Keratinocyte (primary cell): ENCODE results near the gene EWSR1. TPM values are rescaled to one million over a fixed set of nuclear protein-coding genes. Genes with fewer than 3 reads are reported as not detected.

ENCODE experiments used
- DNase-seq: peaks from one replicate; pipeline ENCODE4 v3.0.0-alpha.2; 2011; ENCODE audit warnings: low read depth, missing footprints, low spot score
- FAIRE-seq: peaks from 2 replicates; lab custom pipeline; 2011; peaks lifted over from hg19 to GRCh38; lab: Jason Lieb, UNC
- H2AFZ ChIP-seq: 2 replicates; pipeline ENCODE4 v1.6.0; 2012; ENCODE audit warnings: low read length, control low read depth, inconsistent platforms; ENCODE audit not compliant: control insufficient read depth
- H3K27ac ChIP-seq: 2 replicates; pipeline ENCODE4 v1.5.1; 2011; ENCODE audit warnings: low read length; ENCODE audit not compliant: control insufficient read depth, insufficient read depth
- H3K27me3 ChIP-seq: 3 replicates; pipeline ENCODE4 v1.6.0; 2011; ENCODE audit warnings: low read length; ENCODE audit not compliant: control insufficient read depth, insufficient read depth; ENCODE audit errors: extremely low read depth
- H3K36me3 ChIP-seq, 2 experiments: 2 replicates in 1 of 2; 3 replicates in 1 of 2; pipeline ENCODE4 v1.5.1; 2011; ENCODE audit warnings: low read length in 2 of 2, mild to moderate bottlenecking in 1 of 2; ENCODE audit not compliant: control insufficient read depth in 2 of 2, insufficient read depth in 2 of 2; ENCODE audit errors: extremely low read depth in 1 of 2
- H3K4me1 ChIP-seq: 3 replicates; pipeline ENCODE4 v1.5.1; 2011; ENCODE audit warnings: low read length; ENCODE audit not compliant: control insufficient read depth, insufficient read depth; ENCODE audit errors: extremely low read depth
- H3K4me2 ChIP-seq: 3 replicates; pipeline ENCODE4 v1.6.0; 2011; ENCODE audit warnings: low read depth, low read length; ENCODE audit not compliant: control insufficient read depth, insufficient read depth; ENCODE audit errors: extremely low read depth
- H3K4me3 ChIP-seq, 3 experiments: fragments of 200-600 bp in 1 of 3; sonication (generic) in 1 of 3; 2 replicates in 2 of 3; 3 replicates in 1 of 3; pipeline ENCODE4 v1.5.1; 2011 to 2016; ENCODE audit warnings: low read length in 3 of 3, mild to moderate bottlenecking in 3 of 3, control low read depth in 2 of 3, inconsistent platforms in 1 of 3, low read depth in 1 of 3, mixed read lengths in 1 of 3, mixed run types in 1 of 3, moderate library complexity in 1 of 3; ENCODE audit not compliant: control insufficient read depth in 2 of 3, insufficient read depth in 2 of 3; ENCODE audit errors: extremely low read depth in 1 of 3
- H3K79me2 ChIP-seq: 2 replicates; pipeline ENCODE4 v1.6.0; 2012; ENCODE audit warnings: low read length; ENCODE audit not compliant: control insufficient read depth, insufficient read depth
- H3K9ac ChIP-seq: 3 replicates; pipeline ENCODE4 v1.6.0; 2011; ENCODE audit warnings: low read length; ENCODE audit not compliant: control insufficient read depth, insufficient read depth; ENCODE audit errors: extremely low read depth
- H3K9me1 ChIP-seq: 3 replicates; pipeline ENCODE4 v1.6.0; 2011; ENCODE audit warnings: low read length; ENCODE audit not compliant: control insufficient read depth, insufficient read depth; ENCODE audit errors: extremely low read depth
- H3K9me3 ChIP-seq: 2 replicates; pipeline ENCODE4 v1.5.1; 2012; ENCODE audit warnings: low read depth, low read length; ENCODE audit not compliant: control insufficient read depth
- H4K20me1 ChIP-seq: 3 replicates; pipeline ENCODE4 v1.6.0; 2011; ENCODE audit warnings: low read length; ENCODE audit not compliant: control insufficient read depth, insufficient read depth; ENCODE audit errors: extremely low read depth
- EZH2 ChIP-seq: IDR thresholded peaks from one replicate; pipeline ENCODE4 v1.6.1; 2012; ENCODE audit warnings: inconsistent platforms, mild to moderate bottlenecking, low read length, moderate library complexity
- dilution Hi-C: fragments of 300-500 bp; cut with MboI; formaldehyde crosslinking; loops from one replicate; pipeline ENCODE4 v1.7.0; 2020; ENCODE audit warnings: low sequenced_read_pairs; ENCODE audit not compliant: extremely low pct_ligation_motif_present
- polyA plus RNA-seq, 5 experiments: library from polyadenylated mRNA; depleted of rRNA in 3 of 5; stranded (reverse) in 3 of 5; stranded (forward) in 1 of 5; unstranded in 1 of 5; fragments of >200 nt; gene quantifications; 1 replicate in 1 of 5; 2 replicates in 3 of 5; 3 replicates in 1 of 5; pipeline versions ENCODE4 v1.2.1 to v1.2.3, GENCODE V29; 2011 to 2012; ENCODE audit warnings: missing spikeins in 2 of 5, low read depth in 1 of 5, low replicate concordance in 1 of 5
- TF ChIP-seq, protein P1 (sequence below), 3 experiments: IDR thresholded peaks in 1 of 3; conservative IDR thresholded peaks in 1 of 3; optimal IDR thresholded peaks in 1 of 3; 2 replicates in 2 of 3; 3 replicates in 1 of 3; pipeline versions ENCODE3 to v1.5.1; 2011; ENCODE audit warnings: low read length in 3 of 3, mild to moderate bottlenecking in 3 of 3, moderate library complexity in 2 of 3, control low read depth in 1 of 3, inconsistent platforms in 1 of 3; ENCODE audit not compliant: insufficient read depth in 2 of 3; ENCODE audit errors: extremely low read depth in 1 of 3

Gene EWSR1
- polyA plus RNA-seq, 1 donor (not counting 4 experiments of a cell fraction or from before 2014, with no cell fraction given): 245 TPM

DNA sequence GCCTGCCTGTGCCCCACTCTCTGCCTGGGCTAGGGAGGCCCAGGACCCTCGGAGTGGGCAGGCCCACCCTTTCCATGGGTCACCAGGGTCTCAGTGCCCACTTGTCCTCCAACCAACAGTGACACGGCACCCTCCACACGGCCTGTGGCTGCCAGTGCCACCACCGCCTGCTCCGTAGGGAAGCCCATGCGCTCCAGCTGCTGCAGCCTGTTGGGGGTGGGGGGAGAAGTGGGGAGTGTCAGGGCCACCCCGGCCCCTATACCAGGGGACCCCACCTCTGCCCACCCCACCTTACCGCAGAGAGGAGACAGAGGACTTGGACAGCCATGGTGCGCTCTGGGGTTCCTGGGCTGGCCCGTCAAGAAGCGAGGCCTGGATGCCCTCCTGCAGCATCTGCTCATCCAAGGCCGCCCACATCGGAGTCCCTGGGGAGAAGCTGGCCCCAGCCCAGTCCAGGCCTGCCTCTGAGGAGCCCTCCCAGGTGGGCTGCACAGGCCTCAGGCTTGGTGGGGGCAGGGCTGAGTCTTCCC, 8.0 kb upstream of the EWSR1 start:
- H3K4me3 ChIP-seq: no peak overlapping the region
- H3K9me3 ChIP-seq: no peaks in the 10 kb centered on the region
- H3K36me3 ChIP-seq: peaks cover 2 to 10% of the 10 kb centered on the region in 2 experiments
- H4K20me1 ChIP-seq: peaks cover 3% of the 10 kb centered on the region
- no peak for DNase-seq
- dilution Hi-C loops: no loop called here
- H3K4me1 ChIP-seq: no peaks in the 10 kb centered on the region
- H3K9me1 ChIP-seq: no peaks in the 10 kb centered on the region
- TF ChIP-seq, protein P1, sequence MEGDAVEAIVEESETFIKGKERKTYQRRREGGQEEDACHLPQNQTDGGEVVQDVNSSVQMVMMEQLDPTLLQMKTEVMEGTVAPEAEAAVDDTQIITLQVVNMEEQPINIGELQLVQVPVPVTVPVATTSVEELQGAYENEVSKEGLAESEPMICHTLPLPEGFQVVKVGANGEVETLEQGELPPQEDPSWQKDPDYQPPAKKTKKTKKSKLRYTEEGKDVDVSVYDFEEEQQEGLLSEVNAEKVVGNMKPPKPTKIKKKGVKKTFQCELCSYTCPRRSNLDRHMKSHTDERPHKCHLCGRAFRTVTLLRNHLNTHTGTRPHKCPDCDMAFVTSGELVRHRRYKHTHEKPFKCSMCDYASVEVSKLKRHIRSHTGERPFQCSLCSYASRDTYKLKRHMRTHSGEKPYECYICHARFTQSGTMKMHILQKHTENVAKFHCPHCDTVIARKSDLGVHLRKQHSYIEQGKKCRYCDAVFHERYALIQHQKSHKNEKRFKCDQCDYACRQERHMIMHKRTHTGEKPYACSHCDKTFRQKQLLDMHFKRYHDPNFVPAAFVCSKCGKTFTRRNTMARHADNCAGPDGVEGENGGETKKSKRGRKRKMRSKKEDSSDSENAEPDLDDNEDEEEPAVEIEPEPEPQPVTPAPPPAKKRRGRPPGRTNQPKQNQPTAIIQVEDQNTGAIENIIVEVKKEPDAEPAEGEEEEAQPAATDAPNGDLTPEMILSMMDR (optimal IDR thresholded peaks at IDR 0.05 in 1 of 3, IDR thresholded peaks at IDR 0.05 in 1 of 3, conservative IDR thresholded peaks at IDR 0.05 in 1 of 3; ENCODE audit: extremely low read depth in 1 of 3, insufficient read depth in 2 of 3, low read length in 3 of 3): no peak
- no peak for TF ChIP-seq EZH2
- H3K9ac ChIP-seq: no peak overlapping the region
- no peak overlapping the region for H3K4me2 ChIP-seq
- H2AFZ ChIP-seq: no peak overlapping the region
- H3K79me2 ChIP-seq: no peaks in the 10 kb centered on the region
- no peaks in the 10 kb centered on the region for H3K27me3 ChIP-seq
- FAIRE-seq: no peak
- no peak overlapping the region for H3K27ac ChIP-seq

DNA sequence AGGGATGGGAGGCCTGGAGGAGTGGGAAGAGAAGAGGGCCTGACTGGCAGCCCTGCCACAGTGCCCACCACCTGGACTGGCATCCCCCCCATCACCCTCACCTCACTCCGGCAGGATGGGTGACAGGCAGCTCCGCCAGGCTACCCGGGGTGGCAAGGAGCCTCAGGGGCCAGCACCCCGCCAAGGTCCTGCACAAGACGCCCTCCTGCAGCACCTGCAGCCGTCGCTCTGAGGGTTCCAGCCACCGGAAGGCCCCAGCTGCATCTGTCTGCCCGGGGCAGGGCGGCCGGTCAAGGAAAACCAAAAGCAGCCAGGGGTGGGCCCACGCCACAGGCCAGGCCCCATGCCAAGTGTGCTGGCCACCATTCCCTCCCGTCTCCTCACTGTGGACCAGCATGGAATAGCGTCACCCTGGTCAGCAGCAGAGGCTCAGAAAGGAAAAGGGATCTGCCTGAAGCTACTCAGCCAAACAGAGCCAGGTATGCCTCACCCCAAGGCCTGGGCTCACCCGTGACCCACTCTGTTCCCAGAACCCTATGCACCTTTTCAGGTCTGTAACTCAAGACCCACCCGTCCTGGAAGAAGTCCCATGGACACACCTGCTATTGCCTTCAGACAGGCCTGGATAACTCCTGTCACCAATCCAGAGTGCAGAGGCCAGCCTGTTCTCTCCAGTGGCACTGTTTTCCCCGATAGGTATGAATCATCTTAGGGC, 7.3 kb upstream of the EWSR1 start:
- Histone ChIP-seq H3K27ac (no peak overlapping the region), H4K20me1 (peaks cover 3% of the 10 kb centered on the region), H3K4me2 (no peak overlapping the region), H3K4me1 (no peaks in the 10 kb centered on the region), H3K4me3 (no peak overlapping the region), H3K79me2 (no peaks in the 10 kb centered on the region), H3K9me3 (no peaks in the 10 kb centered on the region), H3K36me3 (peaks cover 8 to 14% of the 10 kb centered on the region in 2 experiments), H3K9me1 (no peaks in the 10 kb centered on the region), H3K27me3 (no peaks in the 10 kb centered on the region), H2AFZ (no peak overlapping the region), H3K9ac (no peak overlapping the region)
- FAIRE-seq (no peak), DNase-seq (no peak)
- TF ChIP-seq, protein P1 (optimal IDR thresholded peaks at IDR 0.05 in 1 of 3, IDR thresholded peaks at IDR 0.05 in 1 of 3, conservative IDR thresholded peaks at IDR 0.05 in 1 of 3; ENCODE audit: extremely low read depth in 1 of 3, insufficient read depth in 2 of 3, low read length in 3 of 3): no peak
- TF ChIP-seq EZH2: no peak
- dilution Hi-C loops: no loop called here
